ENCODE data around the gene L1TD1. TPM values are rescaled to one million over a fixed set of nuclear protein-coding genes. Genes with fewer than 3 reads are reported as not detected.

L1TD1 gene
- polyA plus RNA-seq, 1 donor (not counting 4 experiments of a cell fraction or from before 2014, with no cell fraction given) = 0.24 TPM

DNA sequence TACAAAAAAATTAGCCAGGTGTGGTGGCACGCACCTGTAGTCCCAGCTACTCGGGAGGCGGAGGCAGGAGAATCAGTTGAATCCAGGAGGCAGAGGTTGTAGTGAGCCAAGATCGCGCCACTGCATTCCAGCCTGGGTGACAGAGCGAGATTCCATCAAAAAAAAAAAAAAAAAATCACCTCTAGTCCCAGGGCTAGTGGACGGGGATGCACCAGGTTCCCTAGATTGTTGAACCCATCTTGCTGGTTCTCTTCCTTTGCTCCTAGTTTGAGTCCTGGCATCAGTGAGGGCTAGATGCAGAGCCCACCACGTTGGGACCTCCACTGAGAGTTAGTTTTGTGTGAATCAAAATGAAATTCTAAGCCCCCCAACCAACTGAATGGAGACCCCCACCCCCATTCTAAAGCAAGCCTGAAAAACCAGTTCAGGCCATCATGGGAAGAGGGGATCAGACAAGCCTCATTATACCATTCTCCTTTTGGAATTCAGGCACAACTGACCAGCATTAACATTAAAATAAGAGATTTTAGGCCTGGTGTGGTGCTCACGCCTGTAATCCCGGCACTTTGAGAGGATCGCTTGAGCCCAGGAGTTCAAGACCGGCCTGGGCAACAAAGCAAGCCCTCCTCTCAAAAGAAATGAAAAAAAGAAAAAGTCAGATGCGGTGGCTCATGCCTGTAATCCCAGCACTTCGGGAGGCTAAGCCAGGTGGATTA is 17.9 kb upstream of the L1TD1 start:
- peaks cover 12% of the 10 kb centered on the region for H3K4me1 ChIP-seq (ENCODE audit: control insufficient read depth, extremely low read depth, insufficient read depth, low read length)
- H3K27ac ChIP-seq (ENCODE audit: control insufficient read depth, insufficient read depth, low read length) = no peak overlapping the region
- no peak for TF ChIP-seq EZH2 (IDR thresholded peaks at IDR 0.05; ENCODE audit: low read length)
- TF ChIP-seq, protein P1, sequence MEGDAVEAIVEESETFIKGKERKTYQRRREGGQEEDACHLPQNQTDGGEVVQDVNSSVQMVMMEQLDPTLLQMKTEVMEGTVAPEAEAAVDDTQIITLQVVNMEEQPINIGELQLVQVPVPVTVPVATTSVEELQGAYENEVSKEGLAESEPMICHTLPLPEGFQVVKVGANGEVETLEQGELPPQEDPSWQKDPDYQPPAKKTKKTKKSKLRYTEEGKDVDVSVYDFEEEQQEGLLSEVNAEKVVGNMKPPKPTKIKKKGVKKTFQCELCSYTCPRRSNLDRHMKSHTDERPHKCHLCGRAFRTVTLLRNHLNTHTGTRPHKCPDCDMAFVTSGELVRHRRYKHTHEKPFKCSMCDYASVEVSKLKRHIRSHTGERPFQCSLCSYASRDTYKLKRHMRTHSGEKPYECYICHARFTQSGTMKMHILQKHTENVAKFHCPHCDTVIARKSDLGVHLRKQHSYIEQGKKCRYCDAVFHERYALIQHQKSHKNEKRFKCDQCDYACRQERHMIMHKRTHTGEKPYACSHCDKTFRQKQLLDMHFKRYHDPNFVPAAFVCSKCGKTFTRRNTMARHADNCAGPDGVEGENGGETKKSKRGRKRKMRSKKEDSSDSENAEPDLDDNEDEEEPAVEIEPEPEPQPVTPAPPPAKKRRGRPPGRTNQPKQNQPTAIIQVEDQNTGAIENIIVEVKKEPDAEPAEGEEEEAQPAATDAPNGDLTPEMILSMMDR (optimal IDR thresholded peaks at IDR 0.05 in 1 of 3, IDR thresholded peaks at IDR 0.05 in 1 of 3, conservative IDR thresholded peaks at IDR 0.05 in 1 of 3; ENCODE audit: extremely low read depth in 1 of 3, insufficient read depth in 2 of 3, low read length in 3 of 3) = no peak
- DNase-seq (ENCODE audit: low read depth, low spot score) (no peak), FAIRE-seq (no peak)
- no peaks in the 10 kb centered on the region for H4K20me1 ChIP-seq (ENCODE audit: control insufficient read depth, extremely low read depth, insufficient read depth, low read length)
- H3K4me3 ChIP-seq (ENCODE audit: control insufficient read depth in 2 of 3, extremely low read depth in 1 of 3, insufficient read depth in 2 of 3, low read depth in 1 of 3, low read length in 3 of 3) = no peak overlapping the region
- no peak overlapping the region for H3K9ac ChIP-seq (ENCODE audit: control insufficient read depth, extremely low read depth, insufficient read depth, low read length)
- no peaks in the 10 kb centered on the region for H3K27me3 ChIP-seq (ENCODE audit: control insufficient read depth, extremely low read depth, insufficient read depth, low read length)
- no peaks in the 10 kb centered on the region for H3K9me1 ChIP-seq (ENCODE audit: control insufficient read depth, extremely low read depth, insufficient read depth, low read length)
- H3K36me3 ChIP-seq (ENCODE audit: control insufficient read depth in 2 of 2, extremely low read depth in 1 of 2, insufficient read depth in 2 of 2, low read length in 2 of 2) = no peaks in the 10 kb centered on the region
- no peak overlapping the region for H2AFZ ChIP-seq (ENCODE audit: control insufficient read depth, low read length)
- dilution Hi-C loops (cut with MboI; ENCODE audit: extremely low pct_ligation_motif_present, low sequenced_read_pairs) = no loop called here
- no peaks in the 10 kb centered on the region for H3K9me3 ChIP-seq (ENCODE audit: control insufficient read depth, low read depth, low read length)
- no peak overlapping the region for H3K4me2 ChIP-seq (ENCODE audit: control insufficient read depth, extremely low read depth, insufficient read depth, low read depth, low read length)
- no peaks in the 10 kb centered on the region for H3K79me2 ChIP-seq (ENCODE audit: control insufficient read depth, insufficient read depth, low read length)

DNA sequence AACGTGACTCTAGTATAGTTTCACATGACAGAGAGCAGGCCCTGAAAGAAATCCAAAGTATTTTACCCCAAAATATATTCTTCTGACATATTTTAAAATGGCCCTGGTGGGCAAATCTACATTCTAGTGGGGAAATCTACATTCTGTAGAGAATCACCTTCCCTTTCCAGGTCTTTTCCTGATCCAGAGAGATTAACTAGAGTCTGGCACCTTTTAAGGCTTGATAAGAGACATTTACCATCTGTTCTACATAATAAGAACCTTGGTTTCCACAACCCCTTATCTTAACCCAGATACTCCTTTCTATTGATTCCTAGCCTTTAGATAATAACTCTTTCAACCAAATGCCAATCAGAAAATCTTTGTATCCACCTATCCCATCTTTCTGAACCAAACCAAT is 17.0 kb upstream of the L1TD1 start:
- H3K4me1 ChIP-seq (ENCODE audit: control insufficient read depth, extremely low read depth, insufficient read depth, low read length) = peaks cover 12% of the 10 kb centered on the region
- no peaks in the 10 kb centered on the region for H3K9me1 ChIP-seq (ENCODE audit: control insufficient read depth, extremely low read depth, insufficient read depth, low read length)
- no peak overlapping the region for H3K4me3 ChIP-seq (ENCODE audit: control insufficient read depth in 2 of 3, extremely low read depth in 1 of 3, insufficient read depth in 2 of 3, low read depth in 1 of 3, low read length in 3 of 3)
- H2AFZ ChIP-seq (ENCODE audit: control insufficient read depth, low read length) = no peak overlapping the region
- no peaks in the 10 kb centered on the region for H4K20me1 ChIP-seq (ENCODE audit: control insufficient read depth, extremely low read depth, insufficient read depth, low read length)
- H3K27me3 ChIP-seq (ENCODE audit: control insufficient read depth, extremely low read depth, insufficient read depth, low read length) = no peaks in the 10 kb centered on the region
- DNase-seq (ENCODE audit: low read depth, low spot score) (no peak), FAIRE-seq (no peak)
- no peaks in the 10 kb centered on the region for H3K36me3 ChIP-seq (ENCODE audit: control insufficient read depth in 2 of 2, extremely low read depth in 1 of 2, insufficient read depth in 2 of 2, low read length in 2 of 2)
- no peaks in the 10 kb centered on the region for H3K79me2 ChIP-seq (ENCODE audit: control insufficient read depth, insufficient read depth, low read length)
- no peak for TF ChIP-seq EZH2 (IDR thresholded peaks at IDR 0.05; ENCODE audit: low read length)
- TF ChIP-seq, protein P1 (optimal IDR thresholded peaks at IDR 0.05 in 1 of 3, IDR thresholded peaks at IDR 0.05 in 1 of 3, conservative IDR thresholded peaks at IDR 0.05 in 1 of 3; ENCODE audit: extremely low read depth in 1 of 3, insufficient read depth in 2 of 3, low read length in 3 of 3) = no peak
- no peak overlapping the region for H3K27ac ChIP-seq (ENCODE audit: control insufficient read depth, insufficient read depth, low read length)
- dilution Hi-C loops (cut with MboI; ENCODE audit: extremely low pct_ligation_motif_present, low sequenced_read_pairs) = no loop called here
- H3K9me3 ChIP-seq (ENCODE audit: control insufficient read depth, low read depth, low read length) = no peaks in the 10 kb centered on the region
- H3K4me2 ChIP-seq (ENCODE audit: control insufficient read depth, extremely low read depth, insufficient read depth, low read depth, low read length) = no peak overlapping the region
- H3K9ac ChIP-seq (ENCODE audit: control insufficient read depth, extremely low read depth, insufficient read depth, low read length) = no peak overlapping the region

All from keratinocyte (primary cell).